ENCODE data around the gene MTM1.

Gene MTM1

DNA sequence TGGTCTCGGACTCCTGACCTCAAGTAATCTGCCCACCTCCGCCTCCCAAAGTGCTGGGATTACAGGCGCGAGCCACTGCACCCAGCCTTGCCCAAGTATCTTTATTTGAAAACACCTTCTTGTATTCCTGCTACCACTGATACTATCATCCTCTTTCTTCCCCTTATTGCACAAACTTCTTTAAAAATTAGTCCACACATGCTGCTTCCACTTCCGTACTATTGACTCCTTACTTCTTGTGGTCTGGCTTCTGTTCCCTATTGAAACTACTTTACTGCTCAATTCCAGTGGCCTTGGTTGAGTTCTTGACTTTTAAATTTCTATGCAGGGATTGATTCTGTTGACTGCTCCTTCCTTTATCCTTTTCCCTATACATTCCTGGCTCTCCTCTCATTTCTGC is 38.8 kb downstream of the MTM1 start:
- no peak for DNase-seq

DNA sequence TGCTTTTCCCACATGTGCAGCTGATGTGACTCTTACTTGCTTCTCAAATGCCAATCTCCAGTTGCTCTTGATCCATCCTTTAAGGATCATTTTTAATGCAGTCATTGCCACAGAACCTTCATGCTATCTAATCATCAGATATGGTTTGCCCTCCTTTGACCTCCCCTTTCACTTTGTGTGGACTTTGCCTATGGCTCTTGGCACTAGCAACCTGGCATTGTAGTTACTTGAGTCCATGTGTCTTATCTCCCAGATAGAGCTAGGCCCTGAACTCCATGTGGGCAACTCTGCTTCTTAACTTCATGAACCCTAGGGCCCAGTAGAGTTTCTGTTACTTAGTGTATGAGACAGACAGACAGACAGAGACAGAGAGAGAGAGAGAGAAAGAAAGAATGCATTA is 41.6 kb downstream of the MTM1 start:
- no peak for DNase-seq

DNA sequence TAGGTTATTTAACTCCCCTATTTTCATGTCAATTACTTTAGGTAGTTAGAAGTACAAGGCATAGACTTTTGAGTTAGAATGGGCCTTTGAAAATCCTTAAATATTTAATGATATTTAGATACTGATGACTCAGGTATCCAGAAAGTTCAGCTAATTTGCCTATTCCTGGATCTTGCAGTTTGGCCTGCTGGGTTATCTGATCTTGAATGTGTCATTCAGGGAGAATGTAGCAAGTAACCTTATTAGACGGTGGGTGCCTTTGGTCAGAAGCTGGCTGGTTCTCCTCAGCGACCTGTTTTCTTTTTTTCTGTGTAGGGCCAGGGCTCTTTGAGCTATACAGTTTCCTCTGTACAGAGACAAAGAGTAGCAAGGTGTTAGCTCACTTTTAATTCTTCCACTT is 42.0 kb downstream of the MTM1 start:
- no peak for DNase-seq

DNA sequence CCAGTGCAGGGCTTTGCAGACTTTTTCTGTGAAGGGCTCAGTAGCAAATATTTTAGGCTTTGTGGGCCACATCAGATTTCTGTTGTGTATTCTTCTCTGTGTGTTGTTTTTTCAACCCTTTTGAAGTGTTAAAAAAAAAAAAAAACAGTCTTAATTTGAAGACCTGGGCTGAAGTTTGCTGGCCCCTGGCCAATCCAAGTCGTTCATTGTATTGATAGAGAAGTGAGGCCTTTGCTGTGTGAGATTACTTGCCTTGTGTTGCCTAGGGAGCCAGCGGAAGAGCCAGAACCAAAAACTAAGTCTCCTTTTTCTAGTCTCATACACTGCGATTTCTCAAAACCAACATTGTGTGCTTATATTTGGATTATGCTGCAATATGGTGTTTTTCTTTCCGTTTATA is 46.9 kb downstream of the MTM1 start:
- no peak for DNase-seq

DNA sequence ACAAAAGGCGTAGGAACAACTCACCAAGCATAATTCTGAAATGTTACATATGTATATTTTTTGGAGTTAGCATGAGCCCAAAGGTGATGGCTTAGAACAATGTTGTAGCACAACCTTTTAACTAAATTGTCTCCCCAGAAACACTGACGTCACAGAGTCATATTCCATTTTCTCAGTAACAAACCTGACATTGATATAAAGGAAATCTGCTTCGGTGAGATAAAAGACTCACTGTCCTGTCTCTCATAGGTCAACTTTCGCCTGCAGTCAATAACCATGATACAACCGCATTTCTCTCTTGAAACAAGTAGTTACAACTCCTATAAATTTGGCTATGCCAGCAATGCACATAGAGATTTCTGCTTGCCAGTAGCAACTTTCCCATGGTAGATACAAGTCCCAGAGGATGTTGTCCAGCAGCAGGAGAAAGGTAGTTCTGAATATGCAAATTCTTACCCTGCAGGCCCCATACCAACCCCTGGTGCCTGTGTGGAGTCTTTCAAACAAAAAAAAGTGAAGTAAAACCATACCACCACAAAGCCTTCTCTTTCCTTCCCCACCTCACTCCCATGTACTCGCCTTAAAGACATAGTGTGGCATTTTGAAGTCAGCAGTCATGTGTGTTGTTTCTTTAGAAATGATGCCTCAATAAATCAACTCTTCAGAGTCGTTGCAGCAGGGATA is 47.9 kb downstream of the MTM1 start:
- no peak for DNase-seq

DNA sequence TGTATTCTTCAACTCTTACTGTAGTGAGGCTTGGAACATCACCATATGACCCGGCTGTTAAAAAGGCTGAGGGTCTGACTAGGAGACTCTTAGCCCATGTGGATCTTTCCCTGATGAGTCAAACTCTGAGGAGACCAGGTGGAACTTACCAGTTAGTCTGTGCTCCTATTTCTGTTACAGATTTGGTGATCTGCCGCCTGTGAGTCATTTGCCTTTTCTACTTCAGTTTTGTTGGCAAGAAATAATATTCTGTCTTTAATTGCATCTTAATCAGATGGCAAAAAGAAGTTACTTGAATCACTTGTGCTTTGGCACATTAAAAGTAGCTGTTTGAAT is 48.4 kb downstream of the MTM1 start:
- DNase-seq = no peak

DNA sequence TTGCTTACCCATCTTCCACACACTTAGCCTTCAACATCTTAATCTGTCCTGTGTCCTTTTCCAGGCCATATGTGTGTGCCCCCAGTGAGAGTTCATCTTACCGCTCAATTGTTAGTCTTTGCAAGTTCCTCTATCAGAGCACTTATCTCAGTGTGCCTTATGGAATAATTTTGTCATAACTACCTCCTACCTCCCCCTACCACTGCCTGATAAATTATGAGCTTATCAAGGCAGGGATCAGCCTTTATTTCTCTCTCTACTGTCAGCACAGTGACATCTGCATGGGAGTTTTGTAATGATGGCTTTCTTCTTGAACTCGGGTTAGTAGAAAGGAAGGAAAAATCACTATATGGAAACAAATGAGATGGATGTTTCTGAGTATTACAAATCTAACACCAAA is 53.2 kb downstream of the MTM1 start:
- no peak for DNase-seq

DNA sequence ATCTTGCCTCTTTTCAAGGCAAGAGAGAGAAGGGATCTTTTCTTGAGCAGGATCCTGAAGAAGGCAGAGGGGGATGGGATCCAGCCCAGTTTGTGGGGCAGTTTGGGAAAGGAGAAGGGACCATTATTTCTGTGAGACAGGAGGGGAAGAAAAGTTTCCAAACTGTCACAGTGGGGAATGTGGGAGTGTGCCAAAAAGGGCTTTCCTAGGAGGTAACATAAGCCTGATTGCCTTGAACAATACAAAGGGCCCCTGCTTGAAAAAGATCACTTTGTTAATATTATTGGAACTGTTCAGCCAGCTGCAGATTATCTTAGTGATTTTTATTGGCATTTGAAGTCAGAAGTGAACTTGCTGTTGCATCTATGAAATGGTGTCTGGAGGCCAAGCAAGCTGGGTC is 55.2 kb downstream of the MTM1 start:
- DNase-seq = no peak

DNA sequence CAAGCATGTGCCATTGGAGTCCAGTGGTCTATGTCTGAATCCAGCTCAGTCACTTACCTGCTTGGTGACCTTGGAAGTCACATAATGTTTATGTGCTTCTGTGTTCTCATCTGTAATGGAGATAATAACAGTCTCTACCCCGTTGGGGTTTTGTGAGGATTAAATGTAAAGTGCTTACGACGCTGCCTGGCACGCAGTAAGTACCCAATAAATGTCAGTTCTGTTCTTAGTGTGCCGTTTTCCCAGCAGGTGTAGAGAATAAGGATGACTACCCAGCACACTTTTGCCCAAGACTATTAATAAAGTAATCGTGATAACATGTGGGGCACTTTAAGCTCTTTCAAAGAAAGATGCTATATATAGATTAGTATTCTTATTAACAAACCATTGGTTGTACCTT is 56.7 kb downstream of the MTM1 start:
- DNase-seq = no peak

DNA sequence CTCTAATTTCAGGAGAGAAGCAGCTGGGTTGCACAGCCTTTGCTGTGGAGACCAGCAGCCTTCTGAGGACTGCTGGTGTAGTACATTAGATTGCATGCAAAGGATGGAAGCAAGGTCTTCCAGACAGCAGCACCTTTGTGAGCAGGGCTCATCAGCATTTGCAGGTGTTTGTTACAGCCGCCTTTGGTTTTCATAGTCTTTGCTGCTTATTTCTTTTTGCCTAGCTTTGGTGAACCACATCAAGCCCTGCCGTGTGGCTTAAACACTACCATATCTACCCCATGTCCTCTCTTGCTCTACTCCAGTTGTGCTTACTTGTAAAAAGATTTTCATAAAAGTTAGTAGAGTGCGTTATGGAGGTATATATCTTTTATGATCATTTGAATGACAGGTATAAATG is 57.5 kb downstream of the MTM1 start:
- DNase-seq = no peak

DNA sequence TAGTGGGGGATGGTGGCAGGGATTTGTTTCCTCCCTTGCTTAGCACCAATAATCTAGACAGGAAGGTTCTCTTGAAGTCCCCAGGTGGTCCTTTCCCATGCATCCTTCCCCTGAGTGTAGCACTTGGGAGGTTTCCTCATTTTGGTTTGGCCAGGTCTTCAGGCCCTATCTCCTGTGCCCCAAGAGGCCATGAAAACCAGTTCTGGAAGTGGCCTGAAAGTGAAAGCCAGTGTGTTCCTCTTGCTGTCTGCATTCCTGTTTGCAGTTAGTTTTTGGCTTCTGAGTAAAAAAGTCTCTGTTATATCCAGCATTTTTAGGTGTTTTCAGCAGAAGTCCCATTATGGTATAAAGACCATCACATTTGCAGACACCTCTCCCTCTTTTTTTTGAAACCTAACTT is 59.5 kb downstream of the MTM1 start:
- no peak for DNase-seq

DNA sequence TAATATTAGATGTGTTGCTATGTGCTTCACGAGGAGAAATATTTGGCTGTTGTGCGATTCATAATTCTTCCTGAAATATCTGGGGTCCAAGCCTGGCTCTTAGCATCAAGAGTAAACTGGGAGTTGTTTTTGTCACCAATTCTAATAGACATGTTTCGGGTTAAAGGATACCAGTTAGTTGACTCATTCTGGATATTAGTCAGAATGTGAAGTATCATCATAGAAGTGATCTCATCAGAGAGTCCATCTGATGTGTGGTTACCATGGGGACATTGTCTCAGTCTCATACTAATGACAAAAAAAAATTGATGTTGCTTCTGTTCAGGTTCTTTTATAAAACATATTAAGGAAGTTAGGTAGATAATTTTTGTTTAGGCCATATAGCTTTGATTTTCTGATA is 67.5 kb downstream of the MTM1 start:
- no peak for DNase-seq

DNA sequence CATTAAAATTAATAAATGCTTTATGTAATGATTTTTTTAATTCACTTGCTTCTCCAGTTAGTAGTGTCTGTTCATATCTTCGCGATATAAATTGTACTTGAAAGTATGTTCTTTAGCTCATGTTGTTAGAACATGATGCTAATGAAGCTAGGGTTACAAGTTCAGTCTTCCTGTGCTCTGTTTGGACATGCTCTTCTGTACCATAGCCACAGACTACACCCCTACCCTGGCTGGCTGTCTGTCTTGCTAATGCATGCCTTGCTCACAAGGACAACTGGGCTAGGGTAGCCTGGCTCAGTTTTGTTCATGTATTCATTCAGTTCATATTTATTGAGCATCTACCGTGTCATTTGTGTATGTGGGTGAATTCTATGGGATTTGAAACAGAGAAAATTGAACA is 74.0 kb downstream of the MTM1 start:
- DNase-seq = no peak

DNA sequence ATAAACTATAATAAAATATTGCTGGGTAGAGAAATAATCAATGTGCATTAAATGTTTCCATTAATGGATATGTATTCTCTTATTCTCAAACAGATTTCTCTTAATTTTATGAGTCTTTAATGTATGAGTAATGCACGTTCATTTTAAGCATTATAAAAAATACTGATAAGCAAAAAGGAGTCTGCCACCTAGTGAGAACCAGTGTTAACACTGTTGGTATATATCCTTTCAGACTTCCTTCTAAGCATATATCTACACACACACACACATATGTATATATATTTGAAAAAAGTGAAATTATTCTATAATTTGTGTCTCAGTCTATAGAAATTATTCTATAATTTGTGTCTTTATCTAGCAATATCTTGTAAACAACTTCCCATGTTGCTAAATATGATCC is 74.8 kb downstream of the MTM1 start:
- DNase-seq = no peak

DNA sequence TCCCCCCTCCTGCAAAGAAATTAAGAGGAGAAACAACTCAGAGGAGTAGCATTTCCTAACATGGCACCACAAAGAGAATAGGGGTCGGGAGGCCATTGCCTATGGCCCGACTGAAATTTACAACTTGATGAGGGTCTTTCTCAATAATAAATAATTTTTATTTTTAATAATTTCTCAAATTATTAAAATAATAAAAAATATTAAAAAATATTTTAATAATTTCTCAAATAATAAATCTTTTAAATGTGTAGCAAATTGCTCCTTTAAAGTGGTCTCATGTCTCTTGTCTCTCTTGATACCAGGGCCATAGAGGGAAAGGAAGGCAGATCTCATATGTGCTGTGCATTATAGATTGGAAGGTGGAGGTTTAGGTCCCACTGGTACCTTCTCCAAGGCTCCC is 75.5 kb downstream of the MTM1 start:
- DNase-seq = no peak

DNA sequence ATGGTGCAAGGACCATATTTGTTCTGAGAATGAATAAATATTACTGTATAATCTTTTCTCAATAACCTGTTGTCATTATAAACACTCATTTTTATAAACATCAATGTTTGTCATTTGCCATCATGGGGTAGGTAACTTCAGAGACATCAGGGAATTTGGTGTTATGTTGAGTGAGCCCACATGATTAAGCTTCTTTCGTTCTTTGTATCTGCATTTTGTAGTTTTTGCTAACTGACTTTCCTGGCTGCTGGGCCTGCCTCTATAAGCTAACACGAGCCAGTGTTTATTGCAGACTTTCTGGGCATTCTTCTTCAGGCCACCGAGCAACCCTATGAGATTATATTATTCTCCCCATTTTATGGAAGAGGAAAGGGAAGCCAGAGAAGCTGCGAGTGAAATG is 76.0 kb downstream of the MTM1 start:
- DNase-seq = no peak

DNA sequence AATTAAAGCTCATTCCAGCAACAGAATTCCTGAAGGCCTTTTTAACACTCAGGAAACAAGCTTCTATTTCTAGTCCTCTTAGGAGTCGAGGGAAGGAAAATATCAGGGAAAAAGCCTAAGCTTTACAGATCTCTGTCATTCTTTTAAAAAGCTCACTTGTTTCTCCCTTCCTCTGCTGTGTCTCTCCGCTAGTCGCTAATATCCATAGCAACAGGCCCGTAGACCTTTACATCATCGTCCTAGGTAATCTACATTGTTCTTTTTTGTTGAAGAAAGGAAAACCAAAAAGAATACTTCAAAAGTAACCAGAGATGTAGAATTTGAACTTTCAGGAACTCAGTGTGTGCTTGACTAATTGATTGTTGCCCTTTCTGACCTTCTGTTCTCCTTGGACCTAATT is 78.9 kb downstream of the MTM1 start:
- no peak for DNase-seq

DNA sequence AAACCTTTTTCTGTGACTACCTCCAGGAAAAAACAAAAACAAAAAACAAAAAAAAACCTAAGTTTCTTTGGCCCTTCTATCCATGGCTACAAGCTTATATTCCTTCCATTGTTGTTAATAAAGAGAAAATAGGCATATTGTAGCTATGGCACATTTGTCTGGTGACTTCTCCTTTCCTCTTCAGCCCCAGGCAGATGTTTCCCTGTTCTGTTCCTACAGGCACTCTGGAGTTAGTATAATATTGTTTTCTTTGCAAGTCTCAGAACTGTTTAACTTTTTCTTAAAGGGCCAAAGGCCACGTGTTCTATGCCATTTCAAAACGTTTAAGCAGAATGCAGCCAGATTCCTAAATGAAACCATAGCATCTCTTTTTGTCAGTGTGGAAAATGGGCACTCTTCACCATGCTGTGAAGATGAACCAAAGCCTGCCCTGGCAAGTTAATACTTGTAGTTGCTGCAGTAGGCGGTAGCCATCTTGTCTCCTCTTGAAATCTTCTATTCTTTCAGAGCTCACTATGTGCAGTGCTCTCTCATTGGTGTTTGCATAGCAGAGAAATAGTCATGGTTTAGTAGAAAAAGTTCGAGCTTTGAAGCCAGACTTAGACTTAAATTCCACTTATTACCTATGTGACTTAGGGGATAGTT is 80.0 kb downstream of the MTM1 start:
- DNase-seq = no peak

DNA sequence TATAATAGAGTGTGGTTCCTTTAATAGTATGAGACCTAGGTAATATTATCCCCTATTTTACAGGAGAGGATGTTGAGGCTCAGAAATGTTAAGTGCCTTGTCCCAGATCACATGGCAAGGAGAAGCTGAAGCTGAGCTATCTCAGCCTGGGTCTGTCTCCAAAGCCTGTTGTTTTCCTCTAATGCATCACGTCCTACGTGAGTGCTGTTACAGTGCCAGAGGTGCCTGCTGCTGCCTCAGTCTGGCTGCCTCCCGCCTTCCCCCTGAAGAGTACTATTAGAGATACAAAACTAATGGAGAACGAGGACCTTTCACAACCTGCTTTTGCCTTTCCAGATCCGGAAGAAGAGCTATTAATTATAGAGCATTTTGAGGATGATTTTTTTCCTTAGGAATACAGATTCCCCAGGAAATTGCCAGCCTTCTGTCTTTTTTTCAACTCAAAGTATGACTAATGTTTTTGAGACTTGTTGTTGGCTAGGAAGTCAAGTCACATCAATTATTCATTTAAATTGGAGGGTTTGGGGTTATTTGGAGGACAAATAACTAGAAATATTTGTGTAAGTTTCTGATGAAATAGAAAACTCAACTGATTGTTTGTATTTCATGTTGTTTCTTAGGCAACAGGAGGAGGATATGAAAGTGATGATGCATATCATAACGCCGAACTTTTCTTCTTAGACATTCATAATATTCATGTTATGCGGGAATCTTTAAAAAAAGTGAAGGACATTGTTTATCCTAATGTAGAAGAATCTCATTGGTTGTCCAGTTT is 80.9 kb downstream of the MTM1 start:
- DNase-seq = no peak

DNA sequence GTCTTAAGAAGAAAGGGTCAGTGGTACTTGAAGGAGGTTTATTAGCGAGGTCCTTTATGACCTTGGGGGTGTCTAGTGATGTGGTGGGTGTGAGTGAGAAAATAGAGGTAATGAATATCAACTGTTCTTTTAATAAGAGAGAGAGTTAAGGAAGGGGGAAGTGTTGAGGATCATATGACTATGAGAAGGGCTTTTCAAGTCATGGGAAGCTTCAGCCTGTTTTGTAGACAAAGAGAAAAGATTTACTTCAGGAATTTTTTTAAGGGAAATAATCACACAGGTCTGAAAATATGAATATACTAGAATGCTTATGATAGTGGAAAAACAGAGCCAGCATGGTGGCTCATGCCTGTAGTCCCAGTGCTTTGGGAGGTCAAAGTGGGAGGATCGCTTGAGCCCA is 83.5 kb downstream of the MTM1 start:
- no peak for DNase-seq

DNA sequence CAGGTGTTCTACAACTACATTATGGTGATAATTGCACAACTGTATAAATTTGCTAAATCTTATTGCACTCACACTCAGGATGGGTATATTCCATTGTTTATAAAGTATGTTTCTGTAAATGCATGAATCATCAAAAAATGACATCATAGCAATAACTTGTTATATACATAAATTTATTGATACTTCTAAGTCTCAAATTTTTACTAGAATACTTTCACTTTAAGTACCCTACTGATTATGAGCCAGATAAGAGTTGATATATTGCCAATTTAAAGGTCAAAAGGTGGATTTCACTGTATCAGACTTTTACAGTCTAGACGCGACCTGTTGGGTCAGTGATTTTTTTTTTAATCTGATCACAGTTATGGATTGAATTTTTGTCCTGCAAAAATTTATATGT is 87.4 kb downstream of the MTM1 start:
- no peak for DNase-seq

DNA sequence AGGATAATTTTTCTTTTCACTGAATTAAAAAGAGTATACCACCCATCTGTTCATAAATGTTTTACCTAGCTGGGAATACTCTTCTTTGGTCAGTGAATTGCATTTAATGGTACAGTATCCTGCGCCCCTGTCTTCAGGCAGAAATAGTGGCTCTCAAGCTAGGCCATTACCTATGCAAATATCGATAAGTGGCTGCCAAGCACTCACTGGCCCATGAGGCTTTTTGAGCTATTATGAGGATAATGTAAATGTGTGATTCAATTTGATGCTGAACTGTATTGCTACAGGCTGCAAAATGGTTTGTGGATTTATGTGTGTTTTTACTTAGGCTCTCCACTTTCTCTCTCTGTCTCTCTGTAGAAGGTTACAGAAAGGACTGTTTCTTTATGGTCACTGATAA is 94.7 kb downstream of the MTM1 start:
- no peak for DNase-seq

DNA sequence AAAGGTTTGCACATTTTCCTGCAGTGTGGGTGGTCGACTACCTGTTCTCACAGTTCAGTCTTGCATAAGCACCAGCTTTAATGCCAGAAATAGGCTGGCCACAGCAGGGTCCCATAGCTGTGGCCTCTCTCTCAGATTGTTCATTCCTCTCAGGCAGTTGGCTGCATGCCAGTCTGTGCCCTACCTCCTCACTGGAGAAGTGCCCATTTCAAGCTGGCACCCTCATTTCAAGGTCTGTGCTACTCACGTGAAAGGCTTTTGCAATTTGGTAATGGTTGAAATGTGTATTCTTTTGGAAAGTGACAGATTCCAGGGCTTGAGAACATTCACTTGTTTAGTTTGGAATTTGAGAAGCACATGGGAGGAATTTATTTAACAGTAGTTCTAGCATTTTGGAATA is 95.9 kb downstream of the MTM1 start:
- no peak for DNase-seq

DNA sequence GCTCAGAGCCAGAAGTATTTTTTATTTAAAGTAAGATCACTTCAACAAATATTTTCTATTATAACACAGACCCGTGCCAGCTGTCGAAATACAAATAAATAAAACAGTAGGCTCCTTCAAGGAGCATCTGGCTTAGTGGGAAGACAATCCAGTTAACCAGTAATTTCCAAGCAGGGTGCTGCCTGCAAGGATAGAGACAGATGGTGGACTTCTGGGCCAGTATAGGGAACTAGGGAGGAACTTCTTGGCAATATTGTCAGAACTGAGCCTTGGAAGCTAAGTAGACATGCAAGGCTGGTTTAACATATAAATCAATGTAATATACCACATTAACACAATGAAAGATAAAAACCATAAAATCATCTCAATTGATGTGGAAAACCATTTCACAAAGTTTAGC is 107.8 kb downstream of the MTM1 start:
- DNase-seq = no peak

DNA sequence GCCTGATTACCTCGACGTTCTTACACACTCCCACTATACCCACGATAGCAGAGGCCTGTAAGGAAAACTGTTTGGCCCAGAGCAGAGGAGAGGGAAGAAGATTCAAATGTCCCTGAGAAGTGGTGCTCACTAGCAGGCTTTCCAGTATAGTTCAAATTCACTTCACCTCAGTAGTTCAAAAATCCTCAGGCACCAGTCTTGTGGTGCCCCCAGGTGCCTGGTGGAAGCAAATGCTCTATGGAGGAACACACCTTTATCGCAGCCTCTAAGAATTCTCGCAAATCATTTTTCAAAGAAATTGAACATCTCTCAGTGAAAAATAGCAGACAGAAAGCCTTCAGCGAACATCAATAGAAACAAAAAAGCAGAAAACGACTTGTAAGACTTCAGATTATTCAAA is 112.6 kb downstream of the MTM1 start:
- no peak for DNase-seq

All from stimulated activated CD4-positive, alpha-beta T cell treated with anti-CD3 and anti-CD28 coated beads, Interleukin-4, amount 100 ng/mL, for 24 hours (primary cell).